HFF-Myc (cell line): ENCODE data around the gene NUDT12.

ENCODE experiments used
- DNase-seq: peaks from one replicate; pipeline ENCODE4 v3.0.0-alpha.2; 2011; ENCODE audit warnings: low read depth; ENCODE audit errors: extremely low read depth
- H3K4me3 ChIP-seq: replicated peaks from 2 replicates; pipeline ENCODE4 v1.5.1; 2011; ENCODE audit warnings: low read depth, mild to moderate bottlenecking, control low read depth, low read length
- TF ChIP-seq, protein P1 (sequence below): IDR thresholded peaks from 2 replicates; pipeline ENCODE4 v1.5.1; 2012; ENCODE audit warnings: mild to moderate bottlenecking, low read depth, low read length, control low read depth; ENCODE audit errors: missing control alignments

The NUDT12 gene

DNA sequence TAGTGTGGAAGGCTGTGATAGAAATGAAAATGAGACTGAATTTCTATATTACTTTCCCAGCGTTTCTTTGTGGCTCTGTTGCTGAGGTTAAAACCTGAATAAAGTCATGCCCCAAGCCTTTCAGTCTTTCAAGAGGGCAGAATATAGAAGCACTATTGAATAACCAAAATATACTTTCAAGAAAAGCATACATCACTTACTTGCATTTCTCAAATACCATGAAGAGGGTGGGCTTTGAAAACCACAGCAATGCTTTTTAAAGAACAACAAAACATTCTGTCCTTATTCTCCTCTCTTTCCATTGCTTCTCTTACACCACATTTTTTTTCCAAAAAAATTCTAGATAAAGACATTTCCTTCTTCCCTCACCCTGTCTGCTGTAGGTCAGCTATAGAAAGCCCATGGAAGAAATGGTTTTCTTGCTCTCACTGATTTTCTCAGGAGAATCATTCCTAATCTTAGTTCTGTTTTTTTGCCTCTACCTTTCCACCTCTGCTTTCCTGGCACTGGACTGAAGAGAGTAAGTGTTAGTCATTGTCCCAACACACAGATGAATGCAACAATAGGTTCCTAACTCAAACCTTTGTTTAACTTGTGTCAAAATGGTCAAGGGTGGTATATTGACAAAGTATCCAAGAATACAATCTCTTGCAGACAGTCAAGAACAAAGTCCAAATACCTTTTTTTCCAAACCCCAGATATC is 51.6 kb downstream of the NUDT12 start:
- H3K4me3 ChIP-seq: no peak overlapping the region
- DNase-seq: no peak
- TF ChIP-seq, protein P1, sequence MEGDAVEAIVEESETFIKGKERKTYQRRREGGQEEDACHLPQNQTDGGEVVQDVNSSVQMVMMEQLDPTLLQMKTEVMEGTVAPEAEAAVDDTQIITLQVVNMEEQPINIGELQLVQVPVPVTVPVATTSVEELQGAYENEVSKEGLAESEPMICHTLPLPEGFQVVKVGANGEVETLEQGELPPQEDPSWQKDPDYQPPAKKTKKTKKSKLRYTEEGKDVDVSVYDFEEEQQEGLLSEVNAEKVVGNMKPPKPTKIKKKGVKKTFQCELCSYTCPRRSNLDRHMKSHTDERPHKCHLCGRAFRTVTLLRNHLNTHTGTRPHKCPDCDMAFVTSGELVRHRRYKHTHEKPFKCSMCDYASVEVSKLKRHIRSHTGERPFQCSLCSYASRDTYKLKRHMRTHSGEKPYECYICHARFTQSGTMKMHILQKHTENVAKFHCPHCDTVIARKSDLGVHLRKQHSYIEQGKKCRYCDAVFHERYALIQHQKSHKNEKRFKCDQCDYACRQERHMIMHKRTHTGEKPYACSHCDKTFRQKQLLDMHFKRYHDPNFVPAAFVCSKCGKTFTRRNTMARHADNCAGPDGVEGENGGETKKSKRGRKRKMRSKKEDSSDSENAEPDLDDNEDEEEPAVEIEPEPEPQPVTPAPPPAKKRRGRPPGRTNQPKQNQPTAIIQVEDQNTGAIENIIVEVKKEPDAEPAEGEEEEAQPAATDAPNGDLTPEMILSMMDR: no peak

DNA sequence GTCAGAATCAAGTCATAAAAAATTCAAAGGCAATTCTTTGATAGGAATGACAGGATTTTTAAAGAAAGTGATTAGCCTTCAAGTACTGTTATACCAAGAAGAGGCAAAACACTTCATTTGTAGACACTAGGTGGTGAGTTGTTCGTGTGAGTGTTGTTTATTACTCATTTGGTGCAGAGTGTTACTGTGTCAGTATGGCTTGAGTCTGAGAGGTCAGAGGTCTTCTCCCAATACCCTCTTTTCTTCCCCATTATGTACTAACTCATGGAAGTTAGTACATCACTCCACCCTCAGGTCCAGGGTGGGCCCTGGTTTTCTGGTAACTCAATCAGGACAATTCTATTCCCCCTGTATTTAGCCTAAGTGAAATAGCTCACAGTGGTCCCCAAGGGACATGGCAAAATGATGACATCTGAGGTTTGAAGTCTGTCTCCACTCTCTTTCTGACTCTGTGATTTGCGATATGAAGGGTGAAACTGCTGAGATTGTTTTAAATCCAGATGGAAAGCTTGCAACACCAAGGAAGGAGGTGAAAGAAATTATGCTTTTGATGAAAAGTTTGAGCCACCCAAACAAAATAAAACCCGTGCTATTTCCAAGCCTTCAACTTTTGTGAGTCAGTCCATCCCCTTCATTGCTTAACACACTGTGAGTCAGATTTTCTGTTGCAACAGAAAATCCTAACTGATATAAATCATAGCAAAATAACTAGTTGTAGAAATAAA is 56.8 kb downstream of the NUDT12 start:
- DNase-seq: no peak
- no peak overlapping the region for H3K4me3 ChIP-seq
- TF ChIP-seq, protein P1: no peak

DNA sequence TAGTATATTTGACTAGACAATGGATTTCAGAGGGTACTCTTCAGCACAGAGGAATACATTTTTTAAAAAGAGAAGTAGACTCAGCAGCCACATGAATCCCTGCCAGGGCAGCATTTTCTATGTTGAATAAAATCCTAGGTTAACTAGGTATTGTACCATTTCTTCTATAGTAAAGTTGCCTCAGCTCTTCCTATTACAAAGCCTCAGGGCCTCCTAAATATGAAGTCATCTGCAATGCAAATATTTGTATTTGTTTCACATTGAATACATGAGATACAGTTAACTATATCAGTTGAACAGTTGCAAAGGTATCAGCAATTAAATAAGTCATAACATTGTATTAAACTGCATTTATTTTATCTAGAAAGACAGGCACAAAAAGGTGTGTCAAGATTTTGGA is 59.5 kb downstream of the NUDT12 start:
- TF ChIP-seq, protein P1: no peak
- DNase-seq: no peak
- H3K4me3 ChIP-seq: no peak overlapping the region

DNA sequence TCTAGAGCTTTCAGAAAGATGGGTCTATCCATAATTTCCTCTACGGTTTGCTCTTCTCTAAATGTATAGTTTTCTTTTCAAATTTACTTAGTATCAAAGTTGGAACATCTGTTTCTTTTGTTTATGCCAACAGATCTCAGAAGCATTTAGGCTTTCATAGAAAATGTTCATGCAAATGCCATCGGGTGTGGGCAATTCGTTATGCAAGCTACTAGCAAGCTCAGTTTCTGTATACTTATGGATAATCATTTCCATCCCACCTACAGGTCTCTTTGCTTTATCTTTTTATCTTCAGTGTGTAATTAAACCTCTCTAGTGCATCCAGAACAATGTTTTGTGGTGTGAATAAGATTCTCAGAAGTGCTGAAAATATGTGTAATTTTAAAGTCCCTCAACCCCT is 59.9 kb downstream of the NUDT12 start:
- no peak for DNase-seq
- TF ChIP-seq, protein P1: no peak

More for the DNA sequence above, 59.9 kb downstream of the NUDT12 start:
- no peak overlapping the region for H3K4me3 ChIP-seq
